IPS-18a (cell line): ENCODE results near the gene GIPR.
"Not testable (repeated sequence)": the region's sequence is repeated elsewhere in the genome, so short reads cannot be mapped to it uniquely, and the experiment has no call there.

Source experiments
- H3K27ac ChIP-seq: one replicate; pipeline ENCODE4 v1.5.1; 2013; ENCODE audit warnings: low read length
- H3K27me3 ChIP-seq: one replicate; pipeline ENCODE4 v1.6.1; 2013; ENCODE audit warnings: mild to moderate bottlenecking, low read length; ENCODE audit not compliant: control insufficient read depth, insufficient read depth
- H3K36me3 ChIP-seq: one replicate; pipeline ENCODE4 v1.6.1; 2013; ENCODE audit warnings: low read depth, low read length; ENCODE audit not compliant: control insufficient read depth
- H3K4me1 ChIP-seq: one replicate; pipeline ENCODE4 v1.6.1; 2013; ENCODE audit warnings: low read depth, low read length; ENCODE audit not compliant: control insufficient read depth
- H3K4me3 ChIP-seq: one replicate; pipeline ENCODE4 v1.5.1; 2013; ENCODE audit warnings: low read length
- H3K9ac ChIP-seq: one replicate; pipeline ENCODE4 v1.6.1; 2013; ENCODE audit warnings: mild to moderate bottlenecking, low read length, moderate library complexity
- H3K9me3 ChIP-seq: one replicate; pipeline ENCODE4 v1.6.1; 2013; ENCODE audit warnings: low read depth, low read length; ENCODE audit not compliant: control insufficient read depth

The GIPR gene

GRCh38 chr19:45681391-45682015, 13.5 kb downstream of the GIPR start:
- no peak overlapping the region for H3K9ac ChIP-seq
- peak overlapping the region; percentile 50 for H3K4me3 ChIP-seq
- H3K27ac ChIP-seq = no peak overlapping the region
- no peaks in the 10 kb centered on the region for H3K9me3 ChIP-seq
- H3K27me3 ChIP-seq = peaks cover 23% of the 10 kb centered on the region
- peaks cover 7% of the 10 kb centered on the region for H3K4me1 ChIP-seq
- peaks cover 19% of the 10 kb centered on the region for H3K36me3 ChIP-seq

- Histone ChIP-seq H3K36me3 (peaks cover 23% of the 10 kb centered on the region), H3K4me1 (peaks cover 7% of the 10 kb centered on the region), H3K27me3 (peaks cover 19% of the 10 kb centered on the region), H3K9ac (no peak overlapping the region), H3K27ac (no peak overlapping the region), H3K4me3 (peak overlapping the region; percentile 50), H3K9me3 (no peaks in the 10 kb centered on the region)
Observed at GRCh38 chr19:45682117-45682516, 14.1 kb downstream of the GIPR start.

GRCh38 chr19:45682908-45683307, 14.9 kb downstream of the GIPR start:
- Histone ChIP-seq H3K27ac (no peak overlapping the region), H3K36me3 (peaks cover 31% of the 10 kb centered on the region), H3K9me3 (no peaks in the 10 kb centered on the region), H3K9ac (no peak overlapping the region), H3K4me3 (no peak overlapping the region), H3K4me1 (peaks cover 4% of the 10 kb centered on the region), H3K27me3 (peaks cover 15% of the 10 kb centered on the region)

- H3K27ac ChIP-seq, H3K9me3 ChIP-seq, H3K27me3 ChIP-seq, H3K4me3 ChIP-seq, H3K4me1 ChIP-seq, H3K9ac ChIP-seq: not testable (repeated sequence)
- H3K36me3 ChIP-seq = peaks cover 38% of the 10 kb centered on the region
Observed at GRCh38 chr19:45685045-45685444, 17.0 kb downstream of the GIPR start.

- Histone ChIP-seq H3K4me3 (no peak overlapping the region), H3K9ac (no peak overlapping the region), H3K9me3 (no peaks in the 10 kb centered on the region), H3K4me1 (no peaks in the 10 kb centered on the region), H3K27ac (no peak overlapping the region), H3K27me3 (no peaks in the 10 kb centered on the region), H3K36me3 (peaks cover 38% of the 10 kb centered on the region)
Observed at GRCh38 chr19:45687599-45687998, 19.6 kb downstream of the GIPR start.

- H3K9ac ChIP-seq = peak within 1 kb of the TSS; percentile 92
- H3K4me3 ChIP-seq = peak within 1 kb of the TSS; percentile 82
- no peaks in the 10 kb centered on the region for H3K4me1 ChIP-seq
- peaks cover 22% of the 10 kb centered on the region for H3K36me3 ChIP-seq
- no peaks in the 10 kb centered on the region for H3K27me3 ChIP-seq
- no peaks in the 10 kb centered on the region for H3K9me3 ChIP-seq
- H3K27ac ChIP-seq = peak within 1 kb of the TSS; percentile 95
Observed at GRCh38 chr19:45691516-45692186, 23.6 kb downstream of the GIPR start, which contains the start of gene SNRPD2. Gene SNRPD2 (minus strand): TSS chr19:45691953. CDS start chr19:45691888, 65 bp downstream.

GRCh38 chr19:45692187-45693105, 24.4 kb downstream of the GIPR start, which contains the start of gene QPCTL:
Gene QPCTL (plus strand): TSS chr19:45692666. CDS start chr19:45692704, 38 bp downstream.
- Histone ChIP-seq H3K9me3 (no peaks in the 10 kb centered on the region), H3K27me3 (no peaks in the 10 kb centered on the region), H3K4me3 (peak within 1 kb of the TSS; percentile 82), H3K4me1 (no peaks in the 10 kb centered on the region), H3K9ac (peak within 1 kb of the TSS; percentile 92), H3K27ac (peak within 1 kb of the TSS; percentile 95), H3K36me3 (peaks cover 16% of the 10 kb centered on the region)

- no peaks in the 10 kb centered on the region for H3K4me1 ChIP-seq
- H3K9ac ChIP-seq = peak overlapping the region; percentile 77
- peaks cover 8% of the 10 kb centered on the region for H3K36me3 ChIP-seq
- H3K27me3 ChIP-seq = no peaks in the 10 kb centered on the region
- peak overlapping the region; percentile 47 for H3K27ac ChIP-seq
- H3K4me3 ChIP-seq = peak overlapping the region; percentile 82
- no peaks in the 10 kb centered on the region for H3K9me3 ChIP-seq
Observed at GRCh38 chr19:45693106-45693788, 25.2 kb downstream of the GIPR start.

GRCh38 chr19:45701676-45702075, 33.7 kb downstream of the GIPR start:
- Histone ChIP-seq H3K27me3 (no peaks in the 10 kb centered on the region), H3K4me3 (no peak overlapping the region), H3K36me3 (peaks cover 16% of the 10 kb centered on the region), H3K9me3 (no peaks in the 10 kb centered on the region), H3K9ac (no peak overlapping the region), H3K4me1 (no peaks in the 10 kb centered on the region), H3K27ac (no peak overlapping the region)

GRCh38 chr19:45705115-45705514, 37.1 kb downstream of the GIPR start:
- Histone ChIP-seq H3K9ac (no peak overlapping the region), H3K27ac (no peak overlapping the region), H3K9me3 (no peaks in the 10 kb centered on the region), H3K4me1 (no peaks in the 10 kb centered on the region), H3K4me3 (no peak overlapping the region), H3K27me3 (no peaks in the 10 kb centered on the region), H3K36me3 (peaks cover 12% of the 10 kb centered on the region)
